NCI-H510A treated with DMSO at 0.1 percent for 48 hours (cell line): Measurements from ENCODE around the gene CACNG3.
A peak's percentile ranks its signal among the peaks of the same experiment; 100 is the strongest.
"Not testable (repeated sequence)": the region's sequence is repeated elsewhere in the genome, so short reads cannot be mapped to it uniquely, and the experiment has no call there.

Source experiments
- DNase-seq: peaks from one replicate; lab custom pipeline; 2025; lab: John Stamatoyannopoulos, UW

Gene CACNG3

DNA sequence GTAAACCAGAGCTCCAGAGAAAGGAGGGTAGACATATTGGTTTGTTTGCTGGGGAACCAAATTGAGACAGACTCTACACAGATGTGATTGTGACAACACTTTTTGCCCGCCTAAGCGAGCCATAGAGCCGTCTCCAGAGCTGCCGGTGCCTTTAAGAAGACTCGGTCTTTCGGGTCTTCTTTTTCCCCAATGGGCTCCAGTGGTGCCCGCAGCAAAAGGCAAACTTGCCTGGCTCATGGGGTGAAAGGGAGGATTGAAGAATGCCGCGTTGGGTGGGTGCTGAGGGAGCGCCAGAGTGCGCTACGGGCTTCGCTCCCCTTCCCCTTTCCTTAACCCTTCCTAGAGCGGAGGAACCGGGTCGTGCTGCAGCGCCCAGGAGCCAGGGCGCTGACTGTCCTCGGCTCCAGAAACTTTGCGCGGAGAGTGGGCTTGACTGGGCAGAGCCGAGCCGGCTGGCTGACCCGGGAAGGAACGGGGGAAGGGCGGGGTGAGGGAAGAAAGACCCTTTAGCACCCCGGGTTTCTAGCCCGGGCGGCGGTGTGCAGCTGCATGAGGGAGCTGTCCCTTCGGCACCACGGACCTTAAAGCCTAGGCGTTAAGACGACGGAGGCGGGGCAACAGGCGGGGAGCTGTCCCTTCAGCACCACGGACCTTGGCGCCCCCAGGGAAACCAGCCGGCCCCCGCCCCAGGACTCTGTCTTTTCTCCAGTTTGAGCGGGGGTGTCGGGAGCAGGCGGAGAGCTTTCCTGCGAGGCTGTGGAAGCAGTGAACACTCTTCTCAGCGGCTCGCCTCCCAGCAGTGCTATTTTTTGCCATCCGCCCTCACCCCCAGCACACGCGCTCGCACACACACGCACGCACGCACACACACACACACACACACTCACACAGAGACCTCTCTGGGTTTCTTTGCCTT, at the start of gene CACNG3:
Gene CACNG3, plus strand, starts transcription at position 880 of the 916 bp plus-strand sequence. CDS start 420 bp downstream, outside the sequence.
- DNase-seq, result no peak

DNA sequence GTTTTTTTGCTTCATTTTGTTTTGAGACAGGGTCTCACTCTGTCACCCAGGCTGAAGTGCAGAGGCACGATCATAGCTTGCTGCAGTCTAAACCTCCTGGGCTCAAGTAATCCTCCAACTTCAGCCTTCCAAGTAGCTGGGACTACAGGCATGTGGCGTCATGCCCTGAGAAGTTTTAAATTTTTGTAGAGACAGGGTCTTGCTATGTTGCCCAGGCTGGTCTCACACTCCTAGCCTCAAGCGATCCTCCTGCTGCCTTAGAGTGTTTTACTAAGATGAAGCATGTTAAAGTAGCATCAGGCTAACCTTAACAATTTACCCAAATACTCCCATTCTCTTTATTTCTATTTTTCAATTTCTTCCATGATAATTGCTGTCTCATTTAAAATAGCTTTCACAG, 49.2 kb upstream of the CACNG3 start:
- DNase-seq, result no peak

DNA sequence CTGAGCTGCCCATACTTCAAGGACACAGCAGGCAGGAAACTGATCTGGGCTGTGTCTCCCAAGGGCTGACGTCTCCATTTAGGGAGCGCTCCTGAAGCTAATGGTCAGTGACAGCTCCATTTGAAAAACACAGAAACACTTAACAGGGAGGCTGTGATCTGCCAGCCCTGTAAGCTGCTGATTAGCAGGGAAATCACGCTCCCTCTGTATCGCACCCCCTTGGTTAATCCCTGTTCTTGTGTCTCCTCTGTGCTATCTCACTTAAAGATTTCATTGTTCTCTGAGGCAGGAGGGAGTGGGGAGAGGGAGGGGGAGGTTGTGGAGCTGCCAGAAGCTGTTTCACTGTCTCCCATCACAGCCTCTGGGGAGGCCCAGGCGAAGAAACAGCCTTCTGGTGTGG, 47.4 kb upstream of the CACNG3 start:
- DNase-seq, result no peak

DNA sequence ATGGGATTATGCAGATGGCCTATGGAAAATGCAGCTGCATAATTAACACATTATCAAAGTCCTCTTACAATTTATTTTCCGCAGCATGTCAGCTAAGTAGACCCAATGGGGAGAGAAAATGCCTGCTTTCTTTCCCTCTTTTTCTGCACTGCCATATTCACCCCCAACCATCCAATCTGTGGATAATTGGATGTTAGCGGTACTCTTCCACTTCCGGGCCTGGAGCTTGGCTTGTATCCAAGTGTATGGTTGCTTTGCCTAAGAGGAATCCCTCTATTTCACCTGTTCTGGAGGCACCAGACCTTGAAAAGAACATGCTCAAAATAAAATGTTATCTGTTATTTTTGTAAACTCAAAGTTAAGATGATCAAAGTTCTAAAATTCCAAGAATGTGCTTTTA, 41.1 kb upstream of the CACNG3 start:
- DNase-seq, result no peak

DNA sequence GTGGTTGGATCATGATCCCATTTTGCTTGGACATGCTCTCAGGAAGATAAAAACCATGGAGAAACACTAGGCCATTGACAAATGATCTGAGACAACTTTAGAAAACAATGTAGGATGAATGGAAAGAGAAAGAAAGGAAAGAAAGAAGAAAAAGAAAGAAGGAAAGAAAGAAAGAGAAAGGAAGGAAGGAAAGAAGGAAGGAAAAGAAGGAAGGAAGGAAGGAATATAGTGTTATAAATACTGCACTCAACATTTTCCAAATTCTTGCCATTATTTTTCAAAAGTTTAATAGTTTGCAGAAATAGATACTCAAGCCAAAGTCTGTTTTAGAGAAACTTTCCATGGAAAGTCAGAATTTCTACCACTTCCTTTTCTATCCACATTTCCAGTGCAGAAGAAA, 39.2 kb upstream of the CACNG3 start:
- no peak for DNase-seq

DNA sequence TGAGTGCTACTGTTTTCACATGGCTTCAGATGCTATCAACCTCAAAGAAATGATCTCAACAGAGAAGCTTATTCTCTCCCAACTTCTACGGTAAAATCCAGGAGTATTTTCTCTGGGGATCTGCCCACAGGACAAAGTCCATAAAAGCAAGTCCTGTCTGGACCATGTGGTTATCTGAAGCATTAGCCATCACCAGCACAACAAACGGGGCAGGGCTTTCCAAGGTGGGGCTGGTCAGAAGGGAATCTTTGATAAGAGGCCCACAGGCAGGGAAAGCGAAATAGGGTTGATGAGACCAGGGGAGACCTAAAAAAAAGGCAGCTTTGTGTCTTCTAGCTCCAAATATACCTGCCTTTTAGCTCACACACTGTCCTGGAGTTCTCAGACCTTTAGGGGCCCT, 38.7 kb upstream of the CACNG3 start:
- DNase-seq, result no peak

DNA sequence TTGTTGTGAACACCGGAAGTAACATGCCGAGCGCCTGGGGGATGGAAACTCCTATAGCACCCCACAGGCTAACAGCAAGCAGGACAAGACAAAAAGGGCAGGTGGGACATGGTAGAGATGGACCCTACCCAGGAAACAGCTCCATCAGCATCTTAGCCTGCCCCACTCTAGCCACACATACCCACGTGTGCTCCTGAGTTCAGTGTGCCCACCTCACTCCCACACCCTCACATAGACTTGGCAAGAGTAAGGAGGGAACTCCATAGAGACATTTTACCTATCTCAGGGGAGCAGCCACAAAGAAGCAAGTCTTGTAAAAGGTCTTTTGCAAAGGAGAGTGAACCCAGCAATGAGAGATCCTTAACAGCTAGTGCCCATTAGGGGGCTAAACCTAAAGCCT, 37.8 kb upstream of the CACNG3 start:
- DNase-seq, result no peak

DNA sequence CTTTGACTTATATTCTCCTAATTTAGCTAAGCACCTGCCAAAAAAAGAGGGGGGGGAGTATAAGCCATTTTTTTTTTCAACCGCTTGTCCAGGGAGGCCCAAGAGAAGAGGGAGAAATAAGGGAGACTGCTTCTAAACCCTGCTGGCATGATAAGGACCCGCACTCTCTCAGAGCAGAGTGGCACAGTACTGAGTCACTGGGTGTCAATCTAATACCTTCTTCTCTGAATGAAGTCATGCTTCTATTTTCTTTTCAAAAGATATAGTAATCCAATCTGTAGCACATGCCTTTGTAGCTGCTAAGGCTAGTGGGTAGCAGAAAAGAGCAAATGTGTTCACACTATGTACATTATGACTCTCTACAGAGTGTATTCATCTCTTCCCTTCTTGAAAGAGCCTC, 34.9 kb upstream of the CACNG3 start:
- DNase-seq, result no peak

DNA sequence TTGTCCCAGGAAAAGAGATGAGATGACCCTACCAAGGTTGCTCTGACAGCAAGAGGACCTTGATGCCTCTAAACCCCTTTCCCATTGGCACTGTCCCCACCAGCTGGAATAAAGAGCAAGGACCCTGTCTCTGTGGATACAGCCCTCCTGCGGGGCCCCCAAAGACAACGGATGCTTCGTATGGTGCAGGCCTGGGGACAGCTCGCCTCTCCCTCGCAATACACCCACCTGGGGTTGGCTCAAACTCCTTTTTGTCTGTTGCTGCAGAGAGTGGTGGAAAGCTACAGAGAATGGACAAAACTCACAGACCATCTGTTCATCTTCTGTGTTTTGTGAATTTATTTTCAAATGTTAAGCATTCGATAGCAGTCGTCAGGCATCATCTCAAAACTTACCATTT, 27.6 kb upstream of the CACNG3 start:
- no peak for DNase-seq

DNA sequence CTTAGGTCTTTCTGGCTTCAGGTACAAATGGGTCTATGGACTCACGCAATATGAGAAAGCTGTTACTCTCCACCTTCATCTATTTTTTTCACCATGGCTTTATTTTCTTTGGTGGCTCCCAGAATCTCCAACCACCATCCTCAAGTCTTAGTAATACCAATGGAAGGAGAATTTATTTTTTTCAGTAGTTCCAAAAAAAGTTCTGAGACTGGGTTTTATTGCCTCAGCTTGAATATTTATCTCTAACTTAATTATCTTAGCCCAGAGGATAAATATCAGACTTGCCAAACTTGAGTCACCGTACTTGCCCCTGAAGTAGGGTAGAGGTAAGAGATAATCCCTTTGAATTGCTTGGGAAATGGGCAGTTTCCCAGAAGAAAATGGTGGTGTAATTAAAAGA, 23.2 kb upstream of the CACNG3 start:
- no peak for DNase-seq

DNA sequence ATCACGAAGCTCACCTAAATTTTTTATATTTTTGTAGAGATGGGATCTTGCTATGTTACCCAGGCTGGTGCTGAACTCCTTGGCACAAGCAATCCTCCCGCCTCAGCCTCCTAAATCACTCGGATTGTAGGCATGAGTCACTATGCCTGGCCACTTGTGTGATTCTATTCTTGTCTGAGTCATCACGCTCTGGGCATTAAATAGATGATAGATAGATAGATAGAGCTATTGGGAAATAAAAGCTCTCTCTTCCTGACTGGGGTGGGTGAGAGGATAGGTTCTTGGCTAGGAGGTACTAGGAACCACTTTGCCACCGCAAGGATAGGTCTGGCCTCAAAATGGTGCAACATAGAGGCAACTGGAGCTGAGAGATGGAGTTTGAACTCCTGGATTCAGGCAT, 21.4 kb upstream of the CACNG3 start:
- DNase-seq, result no peak

DNA sequence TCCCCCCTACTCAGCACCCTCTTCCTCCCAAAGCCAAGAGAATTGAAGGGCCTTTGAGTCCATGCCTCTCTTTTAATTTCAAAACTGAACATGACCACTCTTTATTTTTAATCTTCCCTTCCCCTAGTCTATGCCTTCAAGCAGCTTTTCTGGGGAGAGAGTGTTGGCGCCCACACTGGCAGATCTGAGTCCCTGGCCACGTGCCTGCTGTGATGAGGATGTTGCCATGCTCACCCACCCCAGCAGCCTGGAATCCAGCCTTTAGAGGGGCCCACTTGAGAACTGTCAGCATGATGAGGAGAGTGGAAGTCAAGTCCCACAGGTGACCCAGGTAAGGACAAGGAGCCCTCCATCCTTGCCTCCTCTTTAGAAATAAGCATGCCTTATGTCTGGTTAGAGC, 20.3 kb upstream of the CACNG3 start:
- DNase-seq, result no peak

DNA sequence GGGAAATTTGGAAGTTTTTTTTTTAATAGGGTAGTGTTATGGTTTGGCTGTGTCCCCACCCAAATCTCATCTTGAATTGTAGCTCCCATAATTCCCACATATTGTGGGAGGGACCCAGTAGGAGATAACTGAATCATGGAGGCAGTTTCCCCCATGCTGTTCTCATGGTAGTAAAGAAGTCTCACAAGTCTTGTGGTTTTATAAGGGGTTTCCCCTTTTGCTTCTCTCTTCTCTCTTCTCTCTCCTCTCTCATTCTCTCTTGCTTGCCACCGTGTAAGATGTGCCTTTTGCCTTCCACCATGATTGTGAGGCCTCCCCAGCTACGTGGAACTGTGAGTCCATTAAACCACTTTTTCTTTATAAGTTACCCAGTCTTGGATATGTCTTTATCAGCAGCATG, 17.3 kb upstream of the CACNG3 start:
- not testable (repeated sequence) for DNase-seq

DNA sequence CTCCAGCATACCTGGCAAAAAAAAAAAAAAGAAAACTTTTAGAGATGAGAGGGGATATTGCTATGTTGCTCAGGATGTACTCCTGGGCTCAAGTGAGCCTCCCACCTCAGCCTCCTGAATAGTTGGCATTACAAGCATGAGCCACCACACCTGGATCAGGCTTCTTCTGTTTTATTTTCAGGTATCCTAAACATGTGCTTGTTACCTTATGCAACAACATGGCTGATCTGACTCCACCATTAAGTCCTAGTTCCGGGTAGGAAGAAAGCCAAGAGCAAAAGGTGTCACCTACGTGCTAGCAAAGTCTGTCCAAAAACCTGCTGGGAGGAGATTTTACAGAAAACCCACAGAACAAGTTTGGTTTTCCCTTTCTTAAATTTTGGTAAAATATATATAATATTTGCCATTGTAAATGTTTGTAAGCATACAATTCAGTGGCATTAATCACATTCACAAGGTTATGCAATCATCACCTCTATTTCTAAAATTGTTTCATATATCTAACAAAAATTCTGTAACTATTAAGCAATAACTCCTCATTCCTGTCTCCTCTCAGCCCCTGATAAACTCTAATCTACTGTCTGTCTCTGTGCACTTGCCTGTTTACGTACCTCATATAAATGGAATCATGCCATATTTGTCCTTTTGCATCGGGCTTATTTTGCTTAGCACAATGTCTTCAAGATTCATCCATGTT, 9.1 kb upstream of the CACNG3 start:
- no peak for DNase-seq

DNA sequence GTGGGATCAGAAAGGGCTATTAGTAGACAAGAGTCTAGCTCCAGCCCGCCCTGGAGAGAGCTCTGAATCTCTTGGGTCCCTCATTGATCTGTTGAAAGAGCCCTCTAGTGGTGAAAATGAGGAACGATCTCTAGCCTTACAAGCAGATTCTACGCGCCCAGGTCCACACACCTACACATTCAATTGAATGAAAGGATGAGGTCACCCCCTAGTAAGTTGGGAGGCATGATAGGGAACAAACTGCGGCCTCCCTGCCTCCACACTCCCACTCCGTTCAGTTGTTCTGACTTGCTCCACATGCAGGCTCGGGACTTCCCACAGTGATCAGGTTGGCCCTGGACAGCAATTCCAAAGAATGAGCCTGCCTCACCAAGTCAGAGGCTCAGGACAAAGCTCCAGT, 2.9 kb upstream of the CACNG3 start:
- DNase-seq, result peak; percentile 13

DNA sequence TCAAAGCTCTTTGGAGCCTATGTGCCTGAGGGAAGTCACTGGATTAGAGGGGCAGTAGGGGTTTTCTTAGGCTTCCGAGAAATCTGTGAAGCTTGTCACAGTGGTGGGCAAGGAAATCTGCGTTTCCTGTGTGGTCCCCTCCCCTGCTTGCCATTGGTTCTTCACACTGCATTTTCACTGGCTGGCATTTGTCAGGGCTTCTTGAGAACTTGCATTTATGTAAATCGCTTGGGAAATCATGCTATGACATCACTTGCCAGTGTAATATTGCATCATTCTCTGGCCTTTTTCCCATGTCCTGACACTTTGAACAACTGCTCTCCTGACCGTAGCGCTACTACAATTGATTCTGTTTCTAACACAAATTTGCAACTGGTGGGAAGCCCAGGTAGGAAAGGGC, 1.8 kb downstream of the CACNG3 start:
- DNase-seq, result no peak

DNA sequence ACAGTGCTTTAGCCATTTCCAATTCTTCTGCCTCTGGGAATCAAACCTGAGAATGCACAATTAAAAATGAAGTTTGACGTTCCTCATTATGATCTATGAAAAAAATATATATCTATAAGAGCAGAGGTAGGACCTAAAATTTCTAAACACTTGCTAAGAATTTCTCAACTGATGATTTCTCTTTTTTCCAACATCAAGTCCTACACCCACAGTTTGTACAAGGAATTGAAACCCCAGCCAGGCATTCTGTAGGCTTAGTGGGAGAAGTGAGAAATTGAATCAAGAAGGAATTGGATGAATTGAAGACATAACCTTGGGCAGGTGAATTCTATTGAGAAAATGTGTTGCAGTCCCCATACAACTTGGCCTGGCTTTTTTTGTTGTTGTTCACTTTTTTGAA, 2.7 kb downstream of the CACNG3 start:
- no peak for DNase-seq

DNA sequence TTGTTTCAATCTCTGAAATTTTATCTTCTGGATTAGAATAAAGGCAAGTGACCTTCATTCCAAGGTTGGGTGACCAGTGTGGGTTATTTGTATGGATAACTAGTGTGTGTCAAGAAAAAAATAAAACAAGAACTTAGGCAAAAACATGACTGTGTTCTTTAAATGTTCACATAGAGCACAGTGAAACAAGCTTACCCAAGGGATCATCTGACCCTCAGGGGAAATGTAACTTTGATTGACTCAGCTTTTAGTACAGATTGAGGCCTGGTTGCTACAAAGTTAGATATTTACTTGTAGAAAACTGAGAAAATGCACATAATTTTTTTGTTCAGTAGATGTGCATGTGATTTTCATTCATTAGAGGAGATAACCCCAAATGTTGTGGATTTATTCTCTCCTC, 6.7 kb downstream of the CACNG3 start:
- no peak for DNase-seq

DNA sequence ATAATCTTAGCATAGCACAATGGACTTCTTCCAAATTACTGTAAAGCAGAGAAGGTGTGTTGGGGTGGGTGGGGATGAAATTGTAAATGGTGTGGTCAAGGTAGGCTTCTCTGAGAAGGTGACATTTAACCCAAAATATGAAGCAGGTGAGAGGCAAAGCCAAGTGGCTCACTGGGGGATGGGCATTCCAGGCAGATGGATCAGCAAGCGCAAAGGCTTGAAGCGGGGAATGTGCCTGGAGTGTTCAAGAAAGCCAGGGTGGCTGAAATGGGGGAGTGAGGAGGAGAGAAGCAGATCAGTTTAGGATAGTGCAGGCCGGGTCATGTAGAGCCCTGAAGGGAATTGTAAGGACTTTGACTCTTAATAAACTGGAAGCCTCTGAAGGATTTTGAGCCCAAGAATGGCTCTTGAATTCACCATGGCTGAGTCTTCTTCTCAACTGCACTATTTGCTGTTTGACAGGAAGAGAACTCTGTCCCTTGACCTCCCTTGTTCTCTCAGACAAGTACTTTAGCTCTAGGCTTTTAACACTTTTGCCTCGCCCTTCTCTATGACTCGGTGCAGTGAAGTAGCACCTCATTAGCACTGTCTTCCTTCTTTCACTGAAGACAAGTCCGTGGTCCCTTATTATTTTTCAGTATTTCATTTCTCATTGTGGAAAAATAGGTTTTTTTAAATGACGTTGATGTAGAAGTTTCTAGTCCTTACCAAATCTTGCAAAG, 14.7 kb downstream of the CACNG3 start:
- DNase-seq, result no peak

DNA sequence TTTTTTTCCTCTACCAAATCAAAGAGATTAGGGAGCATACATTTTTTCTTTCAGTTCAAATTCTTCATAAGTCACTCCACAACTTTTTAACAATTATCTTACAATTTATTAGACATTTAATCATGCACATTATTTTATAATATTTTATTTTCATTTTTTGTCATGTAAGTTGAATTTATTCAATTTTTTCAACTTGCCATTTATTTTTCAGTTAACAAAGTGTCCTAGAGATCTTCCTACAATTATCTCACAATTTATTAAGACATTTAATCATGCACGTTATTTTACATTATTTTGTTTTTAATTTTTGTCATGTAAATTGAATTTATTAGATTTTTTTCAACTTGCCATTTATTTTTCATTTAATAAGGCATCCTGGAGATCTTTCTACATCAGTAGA, 16.2 kb downstream of the CACNG3 start:
- no peak for DNase-seq

DNA sequence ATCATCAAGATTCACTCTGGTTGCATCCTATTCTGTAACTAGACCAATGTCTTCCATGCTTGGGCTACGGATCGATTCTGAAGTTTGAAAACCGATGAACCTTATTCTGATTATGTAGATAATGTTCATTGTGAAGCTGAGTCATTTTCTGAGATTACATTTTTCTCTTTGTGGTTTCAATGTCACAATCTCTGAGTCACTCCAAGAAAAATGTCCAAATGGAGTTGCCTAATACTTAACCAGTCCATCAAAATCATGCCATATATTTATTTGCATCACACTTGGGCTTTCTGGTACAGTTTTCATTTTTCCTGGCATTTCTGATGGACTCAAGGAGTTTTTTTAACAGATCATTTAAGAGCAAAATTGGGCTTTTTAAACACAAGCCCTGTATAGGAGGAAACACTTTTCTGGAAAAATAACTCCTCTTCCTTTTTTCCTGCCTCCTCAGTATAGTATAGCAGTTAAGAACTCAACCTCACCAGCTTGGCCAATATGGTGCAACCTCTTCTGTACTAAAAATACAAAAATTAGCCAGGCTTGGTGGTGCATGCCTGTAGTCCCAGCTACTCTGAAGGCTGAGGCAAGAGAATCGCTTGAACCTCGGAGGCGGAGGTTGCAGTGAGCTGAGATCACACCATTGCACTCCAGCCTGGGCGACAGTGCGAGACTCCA, 17.5 kb downstream of the CACNG3 start:
- DNase-seq, result no peak

DNA sequence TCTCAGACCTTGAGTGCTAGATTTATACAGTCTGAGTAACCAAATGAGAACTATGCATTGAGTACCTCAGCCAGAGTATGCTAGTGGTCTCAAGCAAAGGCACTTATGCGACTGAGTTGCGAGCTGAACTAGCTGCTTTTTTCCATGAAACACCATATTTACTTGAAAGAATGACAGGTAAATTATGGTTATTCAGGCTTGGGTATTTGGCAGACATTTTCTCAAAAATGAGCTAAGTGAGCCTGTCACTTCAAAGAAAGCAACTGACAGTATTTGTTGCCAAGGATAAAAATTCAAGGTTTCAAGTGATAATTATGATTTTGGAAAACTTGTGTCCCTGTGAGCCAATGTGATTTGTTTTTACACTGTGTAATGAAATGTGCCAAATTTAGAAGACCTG, 19.3 kb downstream of the CACNG3 start:
- no peak for DNase-seq
